A549 (cell line): ENCODE data around the gene BOLA1.

Source experiments
- BHLHE40 ChIP-seq: IDR thresholded peaks from 2 replicates; pipeline ENCODE4 v1.6.1; 2012; ENCODE audit warnings: low read depth, low read length, inconsistent platforms
- CTCF ChIP-seq: fragments of >200 bp; sonication (Bioruptor Twin); formaldehyde crosslinking; IDR thresholded peaks from 3 replicates; pipeline ENCODE4 v1.5.1; 2016
- EHF ChIP-seq: fragments of 250-450 bp; sonication (Bioruptor Pico); IDR thresholded peaks from 2 replicates; pipeline ENCODE4 v1.5.0; 2020; ENCODE audit warnings: mild to moderate bottlenecking
- FOSL2 ChIP-seq, 2 experiments: fragments of 450-650 bp in 1 of 2; fragments of >200 bp in 1 of 2; sonication (Bioruptor Twin) in 1 of 2; formaldehyde crosslinking; IDR thresholded peaks; 2 replicates each; pipeline versions ENCODE4 v1.5.0 to v1.6.1; 2016 to 2020; ENCODE audit warnings: mild to moderate bottlenecking in 1 of 2, moderate library complexity in 1 of 2
- JUNB ChIP-seq: fragments of >200 bp; sonication (Bioruptor Twin); formaldehyde crosslinking; IDR thresholded peaks from 2 replicates; pipeline ENCODE4 v1.6.1; 2016
- MAX ChIP-seq: IDR thresholded peaks from 2 replicates; pipeline ENCODE4 v1.6.1; 2012
- MAZ ChIP-seq: fragments of 150-350 bp; IDR thresholded peaks from 2 replicates; pipeline ENCODE4 v1.6.1; 2014; ENCODE audit warnings: antibody characterized with exemption, low read depth, low read length, borderline replicate concordance
- POLR2A ChIP-seq: IDR thresholded peaks from 2 replicates; pipeline ENCODE4 v1.6.1; 2012; ENCODE audit warnings: mild to moderate bottlenecking, low read length
- SREBF2 ChIP-seq: fragments of 450-650 bp; IDR thresholded peaks from 2 replicates; pipeline ENCODE4 v1.6.1; 2014; ENCODE audit warnings: mild to moderate bottlenecking, moderate library complexity

GRCh38 chr1:149888247-149888998, 10.9 kb upstream of the BOLA1 start:
- TF ChIP-seq CTCF, result peak; percentile 69
- TF ChIP-seq BHLHE40, result no peak
- TF ChIP-seq FOSL2 (IDR thresholded peaks at IDR 0.05), result no peak
- no peak for TF ChIP-seq FOSL2 (CRISPR knock-in tag; IDR thresholded peaks at IDR 0.05)
- no peak for TF ChIP-seq EHF
- TF ChIP-seq MAX, result peak; percentile 54; the same call in 1 of the 2 replicates
- no peak for TF ChIP-seq SREBF2
- no peak for TF ChIP-seq JUNB
- TF ChIP-seq MAZ, result no peak
- peak; percentile 56 for TF ChIP-seq POLR2A
